NOMO-1 (cell line): ENCODE results near the gene BTBD9.

Experiments used
- DNase-seq, 2 experiments: peaks; one replicate each; lab custom pipeline; 2025; ENCODE audit not compliant: unreplicated experiment in 2 of 2; lab: John Stamatoyannopoulos, UW

BTBD9 gene

GRCh38 chr6:38269461-38270172, 370.1 kb downstream of the BTBD9 start:
- no peak for DNase-seq

- no peak for DNase-seq
These were observed 371.4 kb downstream of the BTBD9 start for GRCh38 chr6:38268342-38268741.

- no peak for DNase-seq
These were observed 372.8 kb downstream of the BTBD9 start for GRCh38 chr6:38266921-38267354.

DNA sequence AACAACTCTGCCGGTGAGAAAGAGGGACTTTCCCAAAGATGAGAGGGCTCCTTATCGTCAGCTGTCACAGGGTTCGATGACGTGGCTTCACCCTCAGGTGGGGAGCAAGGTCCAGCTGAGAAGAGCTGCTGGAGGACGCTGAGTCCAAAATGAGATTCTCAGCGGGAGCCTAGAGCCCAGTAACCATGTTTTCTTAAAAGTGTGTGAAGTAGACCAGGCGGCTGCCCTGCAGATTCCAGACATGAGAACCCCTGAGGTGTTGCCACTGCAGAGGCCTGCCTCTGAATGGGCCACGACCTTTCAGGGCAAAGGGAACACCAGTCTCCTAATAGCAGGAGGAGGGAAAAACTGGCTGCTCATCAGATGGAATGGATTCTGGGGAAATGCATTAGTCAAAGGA, 375.1 kb downstream of the BTBD9 start:
- DNase-seq, result no peak

DNA sequence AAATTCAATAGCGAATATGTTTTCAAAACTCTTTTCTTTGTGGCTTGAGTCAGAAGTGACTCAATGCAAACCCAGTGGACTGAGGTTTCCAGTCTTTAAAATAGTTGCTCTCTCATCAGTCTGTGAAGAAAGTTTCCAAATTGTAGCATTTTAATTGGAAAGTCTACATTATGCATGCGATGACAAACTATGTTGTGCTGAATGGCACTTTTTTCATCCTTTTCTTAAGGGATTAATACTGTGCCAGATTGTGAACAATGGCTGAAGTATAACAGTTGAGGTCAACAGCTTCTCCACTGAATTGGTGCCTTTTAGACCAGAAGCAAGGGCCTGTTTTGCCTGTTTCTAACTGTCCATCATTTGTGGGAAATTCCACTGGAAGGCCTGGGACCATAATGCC, 377.1 kb downstream of the BTBD9 start:
- DNase-seq, result no peak

- DNase-seq, result no peak
These were observed 377.7 kb downstream of the BTBD9 start for GRCh38 chr6:38262026-38262425.

DNA sequence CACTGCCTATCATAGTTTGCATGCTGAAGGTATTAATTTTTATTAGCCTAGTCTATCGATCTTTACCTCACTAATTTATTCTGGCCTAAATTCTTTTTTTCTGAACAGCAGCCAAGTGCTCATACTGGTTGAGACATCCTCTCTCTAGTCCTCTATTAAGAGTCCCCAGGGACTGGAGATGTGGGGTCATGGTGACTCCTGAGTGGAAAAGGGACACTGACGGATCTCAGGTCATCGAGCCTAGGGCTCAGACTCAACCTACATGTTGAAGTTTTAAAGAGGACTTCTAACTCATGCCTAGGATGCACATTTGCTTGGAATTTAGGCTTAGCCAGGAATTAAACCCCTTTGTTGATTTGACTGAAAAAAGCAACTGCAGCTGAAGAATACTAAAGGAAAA, 378.1 kb downstream of the BTBD9 start:
- DNase-seq, result no peak

- no peak for DNase-seq
These were observed 380.0 kb downstream of the BTBD9 start for GRCh38 chr6:38259736-38260135.

- DNase-seq, result no peak
These were observed 391.1 kb downstream of the BTBD9 start for GRCh38 chr6:38248500-38249234.

DNA sequence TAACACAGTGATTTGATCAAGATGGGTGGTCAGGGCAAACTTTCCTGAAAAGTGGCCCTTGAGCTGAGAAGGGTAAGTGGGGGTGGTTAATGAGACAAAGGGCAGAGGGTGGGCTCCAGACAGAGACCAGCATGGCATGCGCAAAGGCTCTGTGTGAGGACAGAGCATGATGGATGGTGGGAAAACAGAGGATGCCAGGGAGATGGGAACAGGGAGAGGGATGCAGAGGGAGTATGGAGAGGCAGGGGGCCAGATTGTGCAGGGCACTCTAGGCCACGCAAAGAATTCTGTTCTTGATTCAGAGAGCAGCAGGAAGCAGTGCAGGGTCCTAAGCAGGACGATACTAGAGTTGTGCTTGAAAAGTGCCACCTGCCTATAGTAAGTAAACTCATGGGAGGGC, 394.4 kb downstream of the BTBD9 start:
- DNase-seq, result no peak

- DNase-seq, result no peak
These were observed 394.9 kb downstream of the BTBD9 start for GRCh38 chr6:38244869-38245268.

DNA sequence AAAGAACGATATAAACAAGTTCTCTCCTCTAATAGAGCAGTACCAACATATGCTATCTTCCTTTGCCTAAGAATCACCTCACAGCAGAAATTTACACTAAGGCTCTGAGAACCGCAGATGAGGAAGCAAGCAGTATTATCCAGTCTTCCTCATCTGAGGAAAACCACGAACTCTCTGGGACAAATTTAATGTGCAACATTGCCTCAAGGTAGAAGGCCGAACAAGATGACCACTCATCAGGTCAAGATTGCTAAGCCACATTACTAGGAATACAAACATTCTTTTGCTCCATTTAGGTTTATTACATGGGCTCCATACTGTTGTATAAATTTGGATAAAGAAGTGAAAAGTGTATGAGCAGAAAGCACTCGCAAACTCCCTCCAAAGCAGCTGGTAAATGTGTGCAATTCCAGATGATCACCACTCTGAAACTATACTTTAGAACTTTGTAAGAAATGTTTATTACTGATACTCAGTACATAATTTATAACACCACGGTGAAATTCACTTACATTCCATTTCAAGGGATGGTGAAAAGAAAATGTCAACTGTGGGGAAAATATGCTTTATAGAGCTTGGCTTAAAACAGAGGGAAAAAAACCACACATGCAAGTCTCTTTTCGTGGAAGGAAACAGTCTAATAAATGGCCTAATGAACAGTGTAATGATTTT, 398.4 kb downstream of the BTBD9 start:
- no peak for DNase-seq

- DNase-seq, result no peak
These were observed 399.8 kb downstream of the BTBD9 start for GRCh38 chr6:38239719-38240451.

DNA sequence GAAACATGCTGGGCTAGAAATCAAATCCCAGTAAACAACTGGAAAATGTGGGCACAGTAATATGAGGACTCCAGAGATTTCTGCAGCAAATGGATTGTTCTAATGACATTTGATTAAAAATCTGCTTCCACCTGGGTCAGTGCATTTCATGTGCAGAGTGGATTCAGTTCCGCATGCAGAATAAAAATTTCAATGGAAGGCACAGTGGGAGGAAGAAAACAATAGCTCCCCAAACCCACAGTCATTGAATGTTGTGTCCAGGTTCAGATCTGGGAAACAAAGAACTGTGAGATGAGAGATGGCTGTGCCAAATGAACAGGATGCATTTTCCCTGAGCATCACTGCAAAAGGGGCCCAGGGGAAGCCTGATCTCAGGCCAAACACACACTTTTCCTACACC, 403.1 kb downstream of the BTBD9 start:
- no peak for DNase-seq

- DNase-seq, result peak in 1 of 2 experiments; percentile 36
These were observed 404.6 kb downstream of the BTBD9 start for GRCh38 chr6:38234934-38235682.

DNA sequence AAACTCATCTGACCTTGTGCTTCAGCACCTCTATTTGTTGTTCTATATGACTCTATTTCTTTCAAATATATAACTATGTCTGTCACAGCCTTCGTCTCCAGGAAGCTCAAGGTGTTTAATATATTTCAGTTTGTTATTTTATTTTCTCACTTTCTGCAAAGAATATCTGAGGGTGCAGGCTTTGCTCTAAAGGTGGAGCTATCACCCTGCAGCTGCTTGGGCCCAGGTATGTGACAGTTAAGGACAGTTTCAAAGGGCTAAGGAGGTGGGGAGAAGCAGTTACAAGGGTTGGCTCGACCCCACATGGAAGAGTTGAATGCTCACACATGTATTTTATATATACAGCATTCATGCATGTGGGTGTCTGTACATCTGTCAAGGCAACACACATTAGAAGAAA, 405.6 kb downstream of the BTBD9 start:
- DNase-seq, result no peak

- no peak for DNase-seq
These were observed 406.5 kb downstream of the BTBD9 start for GRCh38 chr6:38233161-38233791.

DNA sequence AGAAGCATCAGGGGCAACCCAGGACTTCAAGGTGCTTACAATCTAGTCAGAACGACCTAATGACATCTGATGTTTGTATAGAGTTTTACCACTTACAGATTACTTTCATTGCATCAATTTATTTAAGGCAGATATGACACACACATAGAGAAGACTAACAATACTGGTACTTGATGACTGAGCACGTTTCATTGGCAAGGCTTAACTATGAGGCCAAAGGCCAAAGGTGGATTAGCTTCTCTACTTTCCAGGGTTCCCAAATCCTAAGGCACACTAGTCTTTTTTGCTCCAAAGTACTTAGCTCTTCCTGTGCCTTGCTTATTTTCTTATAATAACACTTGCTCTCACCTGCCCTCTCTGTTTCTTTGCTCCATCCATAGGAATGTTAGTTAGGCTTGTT, 414.0 kb downstream of the BTBD9 start:
- DNase-seq, result no peak

GRCh38 chr6:38221251-38221650, 418.5 kb downstream of the BTBD9 start:
- DNase-seq, result no peak
